Measurements from ENCODE around the gene CHPT1.
"Not testable (repeated sequence)": the region's sequence is repeated elsewhere in the genome, so short reads cannot be mapped to it uniquely, and the experiment has no call there.

CHPT1 gene

GRCh38 chr12:101654442-101654841 is 43.0 kb upstream of the CHPT1 start:
- DNase-seq (ENCODE audit: low spot score): no peak
- in situ Hi-C loops (cut with MboI; ENCODE audit: low sequenced_read_pairs, unreplicated experiment): no loop called here
- no peak for TF ChIP-seq CTCF (IDR thresholded peaks at IDR 0.05; ENCODE audit: borderline replicate concordance, control extremely low read depth, extremely low read depth, insufficient read depth, missing control alignments)

DNA sequence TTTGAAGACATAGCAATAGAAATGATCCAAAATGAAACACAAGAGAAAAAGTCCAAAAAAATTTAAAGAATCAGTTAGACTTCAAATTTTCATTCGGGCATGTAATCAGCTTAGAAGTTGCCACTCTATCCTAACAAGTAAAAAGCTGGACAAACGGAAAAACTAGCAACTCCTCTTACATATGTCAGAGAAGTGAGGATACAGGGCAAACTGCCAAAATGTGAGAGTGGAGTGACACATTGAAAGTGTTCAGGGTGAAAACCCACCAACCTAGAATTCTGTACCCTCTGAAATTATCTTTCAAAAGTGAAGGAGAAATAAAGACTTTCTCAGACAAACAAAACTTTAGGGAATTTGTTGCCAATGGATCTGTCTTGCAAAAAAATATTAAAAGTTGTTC is 42.0 kb upstream of the CHPT1 start:
- in situ Hi-C loops (cut with MboI; ENCODE audit: low sequenced_read_pairs, unreplicated experiment): no loop called here
- no peak for DNase-seq (ENCODE audit: low spot score)
- TF ChIP-seq CTCF (IDR thresholded peaks at IDR 0.05; ENCODE audit: borderline replicate concordance, control extremely low read depth, extremely low read depth, insufficient read depth, missing control alignments): no peak

DNA sequence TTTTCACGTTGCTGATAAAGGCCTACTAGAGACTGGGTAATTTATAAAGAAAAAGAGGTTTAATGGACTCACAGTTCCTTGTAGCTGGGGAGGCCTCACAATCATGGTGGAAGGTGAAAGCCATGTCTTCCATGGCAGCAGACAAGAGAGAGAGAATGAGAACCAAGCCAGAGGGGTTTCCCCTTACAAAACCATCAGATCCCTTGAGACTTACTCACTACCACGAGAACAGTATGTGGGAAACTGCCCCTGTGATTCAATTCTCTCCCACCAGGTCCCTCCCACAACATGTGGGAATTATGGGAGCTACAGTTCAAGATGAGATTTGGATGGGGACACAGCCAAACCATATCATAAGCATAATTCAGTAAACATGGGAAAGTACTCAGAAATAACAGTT is 36.8 kb upstream of the CHPT1 start:
- in situ Hi-C loops (cut with MboI; ENCODE audit: low sequenced_read_pairs, unreplicated experiment); DNase-seq (ENCODE audit: low spot score): not testable (repeated sequence)

DNA sequence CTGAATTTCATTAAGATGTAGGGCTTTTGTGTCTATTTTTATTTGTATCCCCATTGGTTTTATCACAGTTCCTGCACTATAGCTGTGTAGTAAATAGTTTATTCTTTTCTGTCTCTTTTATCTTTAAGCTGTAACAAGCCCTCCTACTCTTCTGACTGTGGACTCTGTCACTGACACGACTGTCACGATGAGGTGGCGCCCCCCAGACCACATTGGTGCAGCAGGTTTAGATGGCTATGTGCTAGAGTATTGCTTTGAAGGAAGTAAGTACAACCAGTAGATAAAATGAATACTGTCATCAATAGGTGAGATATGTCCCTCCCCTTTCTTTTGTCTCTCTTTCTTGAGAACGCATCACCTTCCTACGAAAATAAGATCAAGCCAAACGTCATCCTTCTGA is 34.1 kb upstream of the CHPT1 start:
- in situ Hi-C loops (cut with MboI; ENCODE audit: low sequenced_read_pairs, unreplicated experiment): no loop called here
- no peak for DNase-seq (ENCODE audit: low spot score)
- TF ChIP-seq CTCF (IDR thresholded peaks at IDR 0.05; ENCODE audit: borderline replicate concordance, control extremely low read depth, extremely low read depth, insufficient read depth, missing control alignments): no peak

- DNase-seq (ENCODE audit: low spot score): no peak
- in situ Hi-C loops (cut with MboI; ENCODE audit: low sequenced_read_pairs, unreplicated experiment): no loop called here
- no peak for TF ChIP-seq CTCF (IDR thresholded peaks at IDR 0.05; ENCODE audit: borderline replicate concordance, control extremely low read depth, extremely low read depth, insufficient read depth, missing control alignments)
These were observed 32.4 kb upstream of the CHPT1 start for GRCh38 chr12:101664992-101665391.

DNA sequence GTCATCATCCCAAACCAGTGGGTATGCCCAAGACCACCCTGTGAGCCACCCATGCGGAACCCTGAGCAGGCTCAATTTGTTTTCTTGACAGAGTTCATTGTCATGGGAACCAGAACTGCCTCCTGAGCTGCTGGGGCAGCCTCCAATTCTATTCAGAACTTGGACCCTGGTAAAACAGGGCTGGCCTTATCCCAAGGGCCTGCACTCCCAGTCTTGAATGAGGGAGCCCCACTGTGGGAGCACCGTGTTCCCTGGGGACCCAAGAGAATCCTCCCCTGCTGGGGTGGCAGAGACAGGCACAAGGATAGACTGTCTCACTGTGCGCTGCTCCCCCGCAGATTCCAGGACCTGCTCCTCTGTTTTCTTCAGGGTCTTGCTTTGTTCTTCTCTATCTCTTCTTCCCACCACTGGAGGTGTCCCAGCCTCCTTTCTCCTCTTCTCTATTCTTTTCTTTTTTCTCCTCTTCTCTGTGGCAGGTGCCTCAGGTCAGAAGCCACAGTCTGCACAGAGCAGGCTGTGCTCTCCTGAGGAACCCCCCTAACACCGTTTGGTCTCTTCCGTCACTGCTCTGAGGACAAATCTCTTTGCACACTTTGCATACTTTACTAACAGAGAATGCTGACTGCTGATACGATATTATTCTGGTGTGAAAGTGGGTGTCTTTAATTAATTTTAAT is 31.2 kb upstream of the CHPT1 start:
- no peak for DNase-seq (ENCODE audit: low spot score)
- in situ Hi-C loops (cut with MboI; ENCODE audit: low sequenced_read_pairs, unreplicated experiment): no loop called here
- no peak for TF ChIP-seq CTCF (IDR thresholded peaks at IDR 0.05; ENCODE audit: borderline replicate concordance, control extremely low read depth, extremely low read depth, insufficient read depth, missing control alignments)

DNA sequence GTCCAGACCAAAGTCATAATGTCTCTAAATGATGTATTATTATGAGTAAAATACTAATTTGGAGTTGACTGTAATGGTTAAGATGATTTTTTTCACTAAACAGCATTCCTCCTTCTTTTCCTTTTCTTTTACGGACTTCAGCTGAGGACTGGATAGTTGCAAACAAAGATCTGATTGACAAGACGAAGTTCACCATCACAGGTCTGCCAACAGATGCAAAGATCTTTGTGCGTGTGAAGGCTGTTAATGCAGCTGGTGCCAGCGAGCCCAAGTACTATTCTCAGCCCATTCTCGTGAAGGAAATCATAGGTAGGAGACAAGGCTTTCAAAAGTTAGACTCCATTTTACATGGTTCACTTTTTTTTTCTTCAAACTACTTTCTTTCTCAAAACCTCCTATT is 29.8 kb upstream of the CHPT1 start:
- no peak for DNase-seq (ENCODE audit: low spot score)
- in situ Hi-C loops (cut with MboI; ENCODE audit: low sequenced_read_pairs, unreplicated experiment): no loop called here
- TF ChIP-seq CTCF (IDR thresholded peaks at IDR 0.05; ENCODE audit: borderline replicate concordance, control extremely low read depth, extremely low read depth, insufficient read depth, missing control alignments): no peak
